Measurements from ENCODE around the gene THAP7. TPM values are rescaled to one million over a fixed set of nuclear protein-coding genes. Genes with fewer than 3 reads are reported as not detected.

The THAP7 gene
- total and polyA plus RNA-seq, 12 donors: 15.7 to 189 (median 48.6) TPM

GRCh38 chr22:20962491-20962945 lies 39.4 kb downstream of the THAP7 start:
- Histone ChIP-seq H3K36me3 (replicated peaks in 1 of 2) (no peaks in the 10 kb centered on the region), H3K27me3 (no peaks in the 10 kb centered on the region), H3K27ac (no peak overlapping the region), H3K4me3 (no peak overlapping the region), H3K9me3 (replicated peaks in 1 of 3) (no peaks in the 10 kb centered on the region), H3K4me1 (replicated peaks in 1 of 2) (peaks cover 6 to 9% of the 10 kb centered on the region in 2 donors)
- DNase-seq: no peak
- TF ChIP-seq CTCF (IDR thresholded peaks at IDR 0.05) (no peak), POLR2A (IDR thresholded peaks at IDR 0.05) (no peak)
- intact Hi-C loops (cut with DNase I): no loop called here
- WGBS, 4 donors: 86 to 94% (median 91%) methylated on average over 6 of the region's 6 CpGs

GRCh38 chr22:20960609-20961008 lies 41.3 kb downstream of the THAP7 start:
- Histone ChIP-seq H3K4me1 (replicated peaks in 1 of 2) (peaks cover 6 to 9% of the 10 kb centered on the region in 2 donors), H3K9me3 (replicated peaks in 1 of 3) (no peaks in the 10 kb centered on the region), H3K27ac (no peak overlapping the region), H3K27me3 (no peaks in the 10 kb centered on the region), H3K36me3 (replicated peaks in 1 of 2) (no peaks in the 10 kb centered on the region), H3K4me3 (no peak overlapping the region)
- TF ChIP-seq CTCF (IDR thresholded peaks at IDR 0.05): no peak
- no peak for TF ChIP-seq POLR2A (IDR thresholded peaks at IDR 0.05)
- 80 to 94% (median 84%) methylated on average over 4 of the region's 4 CpGs for WGBS, 4 donors
- DNase-seq: no peak
- intact Hi-C loops (cut with DNase I): no loop called here

- 87 to 92% (median 90%) methylated on average over 20 of the region's 20 CpGs for WGBS, 4 donors
- H3K27me3 ChIP-seq: no peaks in the 10 kb centered on the region
- H3K36me3 ChIP-seq (replicated peaks in 1 of 2): no peaks in the 10 kb centered on the region
- no peaks in the 10 kb centered on the region for H3K9me3 ChIP-seq (replicated peaks in 1 of 3)
- DNase-seq: no peak
- intact Hi-C loops (cut with DNase I): no loop called here
- H3K4me1 ChIP-seq (replicated peaks in 1 of 2): peaks cover 3 to 4% of the 10 kb centered on the region in 2 donors
- no peak overlapping the region for H3K27ac ChIP-seq
- no peak for TF ChIP-seq POLR2A (IDR thresholded peaks at IDR 0.05)
- no peak for TF ChIP-seq CTCF (IDR thresholded peaks at IDR 0.05)
- no peak overlapping the region for H3K4me3 ChIP-seq
Observed at GRCh38 chr22:20959578-20960461, 42.1 kb downstream of the THAP7 start.

- WGBS, 4 donors: 10 to 23% (median 13%) methylated on average over 5 to 32 of the region's 32 CpGs
- peak overlapping the region in 1 of 5 donors; percentile 27 for H3K27ac ChIP-seq
- TF ChIP-seq POLR2A (IDR thresholded peaks at IDR 0.05): no peak
- no peak for TF ChIP-seq CTCF (IDR thresholded peaks at IDR 0.05)
Observed at GRCh38 chr22:20957683-20958431, 44.1 kb downstream of the THAP7 start.

More at GRCh38 chr22:20957683-20958431, 44.1 kb downstream of the THAP7 start:
- H3K4me1 ChIP-seq (replicated peaks in 1 of 2): no peaks in the 10 kb centered on the region
- peak overlapping the region in 3 of 4 donors; percentile 9 to 84 (median 46) for H3K4me3 ChIP-seq
- DNase-seq: peak in 1 of 7 donors; percentile 26
- peaks cover 0 to 13% of the 10 kb centered on the region in 2 donors for H3K36me3 ChIP-seq (replicated peaks in 1 of 2)
- no peaks in the 10 kb centered on the region for H3K9me3 ChIP-seq (replicated peaks in 1 of 3)
- H3K27me3 ChIP-seq: no peaks in the 10 kb centered on the region
- intact Hi-C loops (cut with DNase I): no loop called here

Data from adrenal gland (tissue), 12 donors.